ENCODE results near the gene KANSL3.

KANSL3 gene

DNA sequence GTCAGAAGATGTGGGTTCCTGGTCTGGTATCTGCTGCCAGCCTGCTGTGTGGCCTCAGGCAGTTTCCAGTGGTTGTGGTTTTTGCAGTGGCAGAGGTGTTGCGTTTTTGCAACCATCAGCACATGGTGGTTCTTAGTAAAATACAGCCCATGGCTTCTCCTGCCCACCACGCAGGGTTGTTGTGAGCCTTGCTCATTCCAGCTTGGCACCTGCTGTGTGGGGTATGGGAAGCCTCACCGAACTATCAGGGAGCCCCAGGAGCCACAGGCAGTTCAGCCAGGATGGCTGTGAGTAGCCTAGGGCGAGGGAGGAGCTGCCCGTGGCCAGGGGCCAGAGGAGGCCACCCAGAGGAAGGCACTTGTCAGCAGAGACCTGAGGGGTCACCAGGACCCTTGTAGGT, 91.8 kb downstream of the KANSL3 start:
- DNase-seq (ENCODE audit: low read depth in 2 of 2) = no peak
